ENCODE results near the gene FBRS.
"Not testable (repeated sequence)": the region's sequence is repeated elsewhere in the genome, so short reads cannot be mapped to it uniquely, and the experiment has no call there.

The FBRS gene

DNA sequence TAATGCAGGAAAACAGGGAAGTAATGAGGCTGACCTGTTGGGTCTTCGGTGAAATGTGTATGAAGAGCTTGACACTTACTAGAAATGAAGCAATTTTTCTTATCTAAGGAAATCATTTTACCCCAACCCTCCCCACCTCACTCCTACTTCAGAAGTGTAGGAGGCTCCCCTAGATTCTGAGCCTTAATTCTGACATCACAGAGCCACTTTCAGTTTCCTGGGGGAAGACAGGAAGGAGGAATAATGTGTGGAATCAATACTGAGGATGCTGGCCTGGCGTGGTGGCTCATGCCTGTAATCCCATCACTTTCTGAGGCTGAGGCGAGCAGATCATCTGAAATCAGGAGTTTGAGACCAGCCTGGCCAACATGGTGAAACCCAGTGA is 20.3 kb downstream of the FBRS start:
- DNase-seq (no peak), ATAC-seq (replicated peaks) (no peak)
- no peak overlapping the region for H3K27ac Mint-ChIP-seq
- H3K4me1 Mint-ChIP-seq (ENCODE audit: low read depth in 2 of 2) = no peaks in the 10 kb centered on the region
- H3K36me3 Mint-ChIP-seq (ENCODE audit: insufficient read depth) = peaks cover 4% of the 10 kb centered on the region
- H3K4me3 Mint-ChIP-seq = no peak overlapping the region
- H3K27me3 Mint-ChIP-seq = no peaks in the 10 kb centered on the region
- H3K9me3 Mint-ChIP-seq = no peaks in the 10 kb centered on the region

DNA sequence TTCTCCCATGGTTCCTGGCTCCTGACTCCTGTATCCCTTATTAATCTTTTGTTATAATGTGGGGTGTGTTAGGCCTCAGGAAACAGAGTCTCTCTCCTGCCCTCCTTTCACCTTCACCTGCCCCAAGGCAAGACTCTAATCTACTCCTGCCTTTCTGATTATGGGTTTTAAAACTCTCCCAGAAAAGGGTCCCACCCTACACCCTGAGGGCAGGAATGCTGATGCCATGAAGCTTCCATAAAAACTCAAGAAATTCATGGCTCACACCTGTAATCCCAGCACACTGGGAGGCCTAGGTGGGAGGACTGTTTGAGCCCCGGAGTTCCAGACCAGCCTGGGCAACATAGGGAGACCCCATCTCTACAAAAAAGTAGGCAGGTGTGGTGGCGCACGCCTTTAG is 22.1 kb downstream of the FBRS start:
- Mint-ChIP-seq H3K27ac (no peak overlapping the region), H3K9me3 (no peaks in the 10 kb centered on the region), H3K4me1 (ENCODE audit: low read depth in 2 of 2) (no peaks in the 10 kb centered on the region), H3K36me3 (ENCODE audit: insufficient read depth) (no peaks in the 10 kb centered on the region), H3K27me3 (no peaks in the 10 kb centered on the region), H3K4me3 (no peak overlapping the region)
- no peak for ATAC-seq (replicated peaks)
- DNase-seq = no peak

DNA sequence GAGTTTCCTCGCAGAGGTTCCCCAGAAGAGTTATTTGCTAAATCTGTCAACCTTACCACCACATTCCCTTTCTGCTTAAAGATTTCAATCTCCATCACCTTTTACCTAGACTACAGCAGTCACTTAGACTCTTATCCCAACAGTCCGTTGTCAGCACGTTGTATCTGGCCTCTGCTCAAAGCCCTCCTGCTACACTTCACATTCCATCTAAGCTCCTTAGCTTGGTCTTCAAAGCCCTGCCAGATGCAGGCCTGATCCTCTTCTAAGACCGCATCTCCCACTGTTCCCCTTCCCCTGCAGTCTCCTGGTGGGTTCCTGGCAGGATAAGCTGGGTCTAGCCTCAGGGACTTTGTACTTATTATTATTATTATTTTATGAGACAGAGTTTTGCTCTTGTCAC is 30.5 kb downstream of the FBRS start:
- ATAC-seq (replicated peaks) = no peak
- Mint-ChIP-seq H3K27me3 (no peaks in the 10 kb centered on the region), H3K4me3 (no peak overlapping the region), H3K4me1 (ENCODE audit: low read depth in 2 of 2) (peaks cover 2 to 4% of the 10 kb centered on the region in 2 donors), H3K27ac (no peak overlapping the region), H3K9me3 (no peaks in the 10 kb centered on the region), H3K36me3 (ENCODE audit: insufficient read depth) (no peaks in the 10 kb centered on the region)
- no peak for DNase-seq

DNA sequence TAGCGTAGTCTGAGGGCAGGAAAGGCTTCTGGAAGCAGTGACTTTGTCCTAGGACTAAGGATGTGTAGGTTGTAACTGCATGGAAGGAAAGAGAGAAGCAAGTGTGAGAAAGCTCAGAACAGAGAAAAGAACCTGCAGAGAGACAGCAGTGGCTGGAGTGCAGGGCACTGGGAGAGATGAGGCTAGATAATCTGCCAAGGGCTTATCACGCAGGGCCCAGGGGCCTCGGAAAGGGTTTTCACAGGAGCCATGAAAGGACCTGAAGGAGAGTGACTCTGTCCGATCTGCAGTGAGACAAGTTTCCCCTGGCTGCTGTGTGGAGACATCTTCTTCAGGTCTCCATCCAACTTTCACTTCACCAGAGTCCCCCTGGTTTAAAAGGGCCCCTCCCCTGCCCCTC is 33.7 kb downstream of the FBRS start:
- Mint-ChIP-seq H3K36me3 (ENCODE audit: insufficient read depth) (peaks cover under 1% of the 10 kb centered on the region), H3K27ac (peak overlapping the region in 1 of 2 donors; percentile 42), H3K9me3 (no peaks in the 10 kb centered on the region), H3K4me1 (ENCODE audit: low read depth in 2 of 2) (peaks cover 4 to 6% of the 10 kb centered on the region in 2 donors), H3K4me3 (no peak overlapping the region), H3K27me3 (no peaks in the 10 kb centered on the region)
- DNase-seq = no peak
- ATAC-seq (replicated peaks) = no peak

DNA sequence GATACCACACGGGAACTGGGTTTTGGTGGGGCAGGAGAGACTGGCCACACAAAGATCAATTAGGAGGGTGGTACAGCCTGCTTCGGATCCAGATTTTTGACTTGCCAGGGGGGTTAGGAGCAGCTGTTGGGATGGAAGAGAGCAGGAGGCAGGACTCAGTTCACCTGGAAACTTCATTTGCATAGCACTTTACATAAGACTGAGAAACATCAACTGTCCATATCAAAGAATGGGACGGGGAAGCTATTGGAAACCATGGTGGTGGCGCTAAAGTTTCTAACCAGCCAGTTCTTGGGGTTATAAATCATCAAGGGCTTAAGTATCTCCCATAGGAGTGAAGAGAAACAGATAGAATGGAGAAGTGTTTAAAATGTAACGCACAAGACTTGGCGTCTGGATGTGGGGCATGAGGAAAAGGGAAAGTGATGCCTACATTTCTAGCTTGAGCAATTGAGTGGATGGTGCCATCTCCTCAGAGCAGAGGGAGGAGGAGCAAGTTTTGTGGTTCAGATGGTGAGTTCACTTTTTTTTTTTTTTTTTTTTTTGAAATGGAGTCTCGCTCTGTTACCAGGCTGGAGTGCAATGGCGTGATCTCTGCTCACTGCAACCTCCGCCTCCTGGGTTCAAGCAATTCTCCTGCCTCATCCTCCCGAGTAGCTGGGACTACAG is 34.3 kb downstream of the FBRS start:
- no peak overlapping the region for H3K4me3 Mint-ChIP-seq
- ATAC-seq (replicated peaks) = no peak
- H3K27me3 Mint-ChIP-seq = no peaks in the 10 kb centered on the region
- DNase-seq = no peak
- peaks cover 7 to 10% of the 10 kb centered on the region in 2 donors for H3K4me1 Mint-ChIP-seq (ENCODE audit: low read depth in 2 of 2)
- H3K27ac Mint-ChIP-seq = peak overlapping the region in 1 of 2 donors; percentile 42
- no peaks in the 10 kb centered on the region for H3K9me3 Mint-ChIP-seq
- peaks cover 5% of the 10 kb centered on the region for H3K36me3 Mint-ChIP-seq (ENCODE audit: insufficient read depth)

DNA sequence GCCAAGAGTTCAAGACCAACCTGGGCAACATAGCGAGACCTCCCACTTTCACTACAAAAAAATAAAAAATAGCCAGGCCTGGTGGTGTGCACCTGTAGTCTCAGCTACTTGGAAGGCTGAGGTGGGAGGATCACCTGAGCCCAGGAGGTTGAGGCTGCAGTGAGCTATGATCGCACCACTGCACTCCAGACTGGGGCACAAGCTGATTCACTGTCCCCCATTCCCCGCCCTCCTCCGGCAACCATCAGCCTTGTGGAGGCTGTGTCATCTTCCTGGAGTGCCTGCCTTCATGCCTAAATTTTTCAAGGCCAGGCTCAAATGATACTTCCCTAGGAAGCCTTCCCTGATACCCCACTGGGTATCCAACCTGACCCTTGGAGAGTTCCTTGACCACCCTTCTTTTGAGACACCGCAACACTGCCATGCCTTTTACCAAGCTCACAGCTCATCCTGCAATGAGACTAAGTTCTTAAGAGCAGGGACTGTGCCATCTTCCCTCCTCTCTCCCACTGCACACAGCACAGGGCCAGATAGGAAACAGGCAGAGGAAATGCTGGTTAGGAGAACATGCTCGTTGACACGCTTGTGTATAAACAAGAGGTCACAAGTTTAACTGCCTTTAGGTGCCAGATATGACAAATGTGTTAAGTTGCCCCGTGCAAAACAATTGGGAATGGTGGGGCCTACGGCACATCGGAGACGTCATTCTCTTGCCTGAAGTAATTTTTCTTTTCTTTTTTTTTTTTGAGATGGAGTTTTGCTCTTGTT is 36.9 kb downstream of the FBRS start:
- Mint-ChIP-seq H3K27ac (no peak overlapping the region), H3K4me1 (ENCODE audit: low read depth in 2 of 2) (peaks cover 22 to 27% of the 10 kb centered on the region in 2 donors), H3K4me3 (no peak overlapping the region), H3K27me3 (no peaks in the 10 kb centered on the region), H3K36me3 (ENCODE audit: insufficient read depth) (peaks cover 31% of the 10 kb centered on the region), H3K9me3 (no peaks in the 10 kb centered on the region)
- ATAC-seq (replicated peaks) (no peak), DNase-seq (no peak)

DNA sequence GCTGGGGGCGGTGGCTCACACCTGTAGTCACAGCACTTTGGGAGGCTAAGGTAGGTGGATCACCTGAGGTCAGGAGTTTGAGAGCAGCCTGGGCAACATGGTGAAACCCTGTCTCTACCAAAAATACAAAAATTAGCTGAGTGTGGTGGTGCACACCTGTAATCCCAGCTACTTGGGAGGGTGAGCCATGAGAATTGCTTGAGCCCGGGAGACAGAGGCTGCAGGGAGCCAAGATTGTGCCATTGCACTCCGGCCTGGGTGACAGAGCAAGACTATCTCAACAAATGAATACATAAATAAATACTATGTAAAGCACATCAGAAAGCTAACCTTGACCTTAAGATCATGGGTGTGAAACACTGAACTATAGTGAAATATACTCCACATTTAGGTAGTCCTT is 38.4 kb downstream of the FBRS start:
- not testable (repeated sequence) for ATAC-seq (replicated peaks); H3K27me3 Mint-ChIP-seq; H3K9me3 Mint-ChIP-seq; H3K4me3 Mint-ChIP-seq; H3K27ac Mint-ChIP-seq; DNase-seq
- Mint-ChIP-seq H3K4me1 (ENCODE audit: low read depth in 2 of 2) (peaks cover 25 to 28% of the 10 kb centered on the region in 2 donors), H3K36me3 (ENCODE audit: insufficient read depth) (peaks cover 46% of the 10 kb centered on the region)

DNA sequence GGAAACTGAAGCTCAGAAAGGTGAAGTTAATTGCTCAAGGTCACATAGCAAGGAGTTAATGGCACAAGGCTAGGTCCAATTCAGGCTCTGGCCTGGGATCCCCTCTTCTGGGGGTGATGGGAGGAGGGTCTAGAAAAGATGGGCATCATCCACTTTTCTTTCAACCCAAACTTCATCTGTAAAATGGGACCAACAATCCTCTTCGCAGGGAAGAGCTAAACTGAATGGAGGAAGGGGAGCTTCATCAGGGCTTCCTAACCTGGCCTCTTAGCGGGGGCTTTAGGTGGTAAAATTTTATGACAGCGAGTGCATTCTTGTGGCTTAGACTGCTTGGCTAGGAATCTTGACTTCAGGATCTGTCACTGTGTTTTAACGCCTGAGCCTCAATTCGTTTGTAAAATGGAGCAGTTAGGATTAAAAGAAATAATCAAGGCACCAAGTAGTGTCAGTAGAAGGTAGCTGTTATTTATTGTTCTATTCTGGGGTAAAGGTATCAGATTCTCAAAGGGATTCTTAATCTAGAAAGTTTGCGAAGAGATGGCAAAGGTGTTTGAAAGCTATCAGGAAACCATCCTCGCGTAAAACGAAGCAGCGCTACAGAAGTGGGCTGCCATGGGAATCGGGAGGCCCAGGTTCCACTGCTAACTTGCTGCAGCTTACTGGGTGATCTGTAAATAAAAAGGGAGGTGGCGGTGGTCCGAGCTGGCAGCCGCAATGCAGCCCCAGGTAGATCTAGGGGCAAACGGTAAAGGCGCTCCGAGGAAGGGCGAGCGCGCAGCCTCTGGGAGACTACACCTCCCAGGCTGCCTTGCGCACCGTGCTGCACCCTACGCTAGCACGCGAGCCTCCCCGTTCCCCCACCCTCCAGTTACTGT is 39.3 kb downstream of the FBRS start:
- ATAC-seq (replicated peaks) = peak; percentile 86
- peaks cover 54% of the 10 kb centered on the region for H3K36me3 Mint-ChIP-seq (ENCODE audit: insufficient read depth)
- no peaks in the 10 kb centered on the region for H3K27me3 Mint-ChIP-seq
- peak overlapping the region; percentile 96 to 97 for H3K4me3 Mint-ChIP-seq
- H3K4me1 Mint-ChIP-seq (ENCODE audit: low read depth in 2 of 2) = peaks cover 25 to 28% of the 10 kb centered on the region in 2 donors
- no peaks in the 10 kb centered on the region for H3K9me3 Mint-ChIP-seq
- peak overlapping the region; percentile 100 for H3K27ac Mint-ChIP-seq
- DNase-seq = no peak

DNA sequence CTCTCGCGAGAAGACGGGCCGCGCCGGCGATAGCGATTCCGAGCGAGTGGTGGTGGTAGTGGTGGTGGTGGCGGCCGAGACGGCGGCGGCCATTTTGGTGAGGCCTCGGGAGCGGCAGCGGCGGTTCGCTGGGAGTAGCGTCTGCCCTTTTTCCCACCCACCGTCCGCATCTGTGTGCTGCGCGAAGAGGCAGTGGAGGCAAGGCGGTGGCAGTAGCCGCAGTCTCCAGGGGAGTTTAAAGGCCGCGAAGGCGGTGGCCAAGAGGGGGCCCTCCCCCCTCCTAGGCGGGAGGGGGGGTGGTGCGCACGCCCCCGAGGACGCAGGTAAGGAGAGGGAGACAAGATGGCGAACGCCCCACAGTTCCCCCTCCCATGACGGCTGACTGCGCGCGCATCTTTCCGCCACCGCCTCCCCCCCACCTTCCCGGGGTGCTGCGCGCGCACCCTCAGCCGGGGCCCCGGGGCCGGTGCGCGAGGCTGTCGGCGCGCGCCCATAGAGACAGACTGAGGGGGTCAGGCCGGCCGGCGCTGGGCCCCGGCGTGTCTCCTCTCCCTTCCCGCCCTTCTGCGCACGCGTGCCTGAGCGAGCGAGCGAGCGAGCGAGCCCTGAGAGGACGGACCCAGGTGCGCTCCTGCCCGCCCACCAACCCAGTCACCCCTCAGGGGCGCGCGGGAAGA is 40.0 kb downstream of the FBRS start:
- ATAC-seq (replicated peaks) (peak; percentile 71), DNase-seq (peak; percentile 99)
- H3K27me3 Mint-ChIP-seq = no peaks in the 10 kb centered on the region
- H3K4me3 Mint-ChIP-seq = peak overlapping the region; percentile 96 to 97
- H3K36me3 Mint-ChIP-seq (ENCODE audit: insufficient read depth) = peaks cover 59% of the 10 kb centered on the region
- H3K9me3 Mint-ChIP-seq = no peaks in the 10 kb centered on the region
- H3K4me1 Mint-ChIP-seq (ENCODE audit: low read depth in 2 of 2) = peaks cover 25 to 30% of the 10 kb centered on the region in 2 donors
- peak overlapping the region; percentile 100 for H3K27ac Mint-ChIP-seq

DNA sequence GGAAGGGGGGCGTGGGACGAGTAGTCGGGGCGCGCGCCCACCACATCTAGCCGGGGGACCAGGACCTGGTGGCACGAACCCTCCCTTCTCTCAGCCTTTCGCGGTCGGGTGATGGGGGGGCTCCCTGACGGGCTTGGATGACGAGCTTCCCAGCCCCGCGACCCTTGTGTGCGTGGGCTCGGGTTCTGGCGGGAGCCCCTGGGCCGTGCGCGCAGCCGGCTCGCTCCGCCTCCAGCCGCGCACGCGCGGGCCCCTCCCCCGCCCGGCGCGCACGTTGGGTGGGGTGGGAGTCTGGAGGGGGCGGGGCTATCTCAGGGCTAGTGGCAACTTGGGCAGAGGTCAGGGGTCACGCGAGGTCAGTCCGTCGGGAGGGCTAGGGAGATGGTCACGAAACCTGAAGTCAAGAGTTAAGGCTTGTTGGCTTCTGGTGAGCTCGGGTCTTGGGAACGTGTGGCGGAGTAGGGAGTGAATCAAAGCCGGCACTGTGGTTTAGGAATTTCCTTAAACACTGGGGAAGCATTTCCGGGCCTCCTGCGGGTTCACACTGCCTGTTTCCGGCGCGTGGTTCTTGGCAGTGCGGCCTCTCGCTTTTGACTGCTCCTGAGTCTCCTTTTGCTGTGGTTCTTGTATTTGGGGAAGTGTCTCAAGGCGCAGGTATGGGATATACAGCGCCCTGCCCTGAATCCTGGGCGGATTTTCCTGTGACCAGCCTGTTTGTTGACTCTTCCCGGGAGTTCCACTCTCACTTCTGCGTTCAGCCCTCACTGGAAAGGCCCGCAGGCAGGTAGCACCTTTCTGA is 40.8 kb downstream of the FBRS start, which contains the start of gene SRCAP:
SRCAP (plus strand) TSS at position 356 of the 799 bp plus-strand sequence. CDS start 1,654 bp downstream, outside the sequence.
- no peaks in the 10 kb centered on the region for H3K9me3 Mint-ChIP-seq
- peaks cover 21 to 26% of the 10 kb centered on the region in 2 donors for H3K4me1 Mint-ChIP-seq (ENCODE audit: low read depth in 2 of 2)
- H3K27me3 Mint-ChIP-seq = no peaks in the 10 kb centered on the region
- ATAC-seq (replicated peaks) = peak; percentile 14
- DNase-seq = peak; percentile 68 to 75 (median 72)
- peak within 1 kb of the TSS; percentile 100 for H3K27ac Mint-ChIP-seq
- peak within 1 kb of the TSS; percentile 96 to 97 for H3K4me3 Mint-ChIP-seq
- peaks cover 66% of the 10 kb centered on the region for H3K36me3 Mint-ChIP-seq (ENCODE audit: insufficient read depth)

DNA sequence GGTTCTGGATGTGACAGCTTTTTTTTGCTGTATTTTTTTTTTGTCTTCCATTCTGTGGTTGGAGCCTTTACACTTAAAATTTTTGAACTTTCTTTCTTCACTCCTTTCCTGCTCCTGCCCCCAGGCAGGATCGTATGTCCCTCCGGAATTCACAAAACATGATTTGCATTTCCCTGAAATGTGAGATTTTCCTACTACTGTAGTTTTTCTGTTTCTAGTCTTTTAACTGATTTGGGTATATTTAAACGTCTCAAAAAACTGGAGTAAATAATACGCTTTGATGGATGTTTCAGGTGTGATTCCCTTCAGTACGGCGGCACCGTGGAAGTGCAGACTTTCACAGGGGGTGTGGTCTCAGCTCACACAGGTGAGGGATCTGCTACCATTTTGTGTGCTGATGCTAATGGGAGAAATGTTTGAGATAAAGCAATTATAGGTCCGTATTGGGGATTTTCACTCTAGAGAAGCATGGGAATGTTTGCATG is 41.4 kb downstream of the FBRS start:
- no peak for DNase-seq
- peaks cover 21 to 26% of the 10 kb centered on the region in 2 donors for H3K4me1 Mint-ChIP-seq (ENCODE audit: low read depth in 2 of 2)
- H3K4me3 Mint-ChIP-seq = peak overlapping the region; percentile 96 to 97
- no peak for ATAC-seq (replicated peaks)
- H3K27ac Mint-ChIP-seq = peak overlapping the region; percentile 100
- H3K9me3 Mint-ChIP-seq = no peaks in the 10 kb centered on the region
- no peaks in the 10 kb centered on the region for H3K27me3 Mint-ChIP-seq
- H3K36me3 Mint-ChIP-seq (ENCODE audit: insufficient read depth) = peaks cover 73% of the 10 kb centered on the region

DNA sequence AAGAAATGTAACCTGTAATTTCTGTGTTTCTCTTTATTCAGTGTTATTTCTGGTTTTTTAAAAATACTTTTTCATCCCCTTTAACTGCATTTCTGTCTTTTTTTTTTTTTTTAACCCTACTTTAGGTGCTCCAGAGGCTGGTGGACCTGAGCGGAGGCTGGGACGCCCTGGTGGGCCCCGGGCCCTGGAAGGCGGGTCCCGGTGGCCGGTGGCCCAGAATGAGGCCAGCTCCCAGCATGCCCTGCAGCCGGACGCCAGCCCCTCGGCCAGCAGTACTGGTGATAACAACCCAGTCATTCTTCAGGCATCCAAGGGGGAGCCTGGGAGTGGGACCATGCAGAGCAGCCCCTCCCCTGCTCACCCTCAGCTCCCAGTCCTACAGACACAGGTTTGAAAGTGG is 42.3 kb downstream of the FBRS start:
- H3K36me3 Mint-ChIP-seq (ENCODE audit: insufficient read depth) = peaks cover 79% of the 10 kb centered on the region
- H3K4me1 Mint-ChIP-seq (ENCODE audit: low read depth in 2 of 2) = peaks cover 21 to 26% of the 10 kb centered on the region in 2 donors
- H3K4me3 Mint-ChIP-seq = peak overlapping the region in 1 of 2 donors; percentile 97
- ATAC-seq (replicated peaks) (no peak), DNase-seq (no peak)
- no peak overlapping the region for H3K27ac Mint-ChIP-seq
- H3K9me3 Mint-ChIP-seq = no peaks in the 10 kb centered on the region
- no peaks in the 10 kb centered on the region for H3K27me3 Mint-ChIP-seq
